ENCODE results near the gene THSD7A. TPM values are rescaled to one million over a fixed set of nuclear protein-coding genes. Genes with fewer than 3 reads are reported as not detected.

THSD7A gene
- total RNA-seq, 2 experiments from 2014 or later, result not detected

- Mint-ChIP-seq H3K4me1 (no peaks in the 10 kb centered on the region), H3K27ac (no peak overlapping the region), H3K27me3 (no peaks in the 10 kb centered on the region), H3K9me3 (ENCODE audit: low read depth) (no peaks in the 10 kb centered on the region), H3K4me3 (no peak overlapping the region), H3K36me3 (no peaks in the 10 kb centered on the region)
- DNase-seq, result no peak
- no peak for ATAC-seq
- CTCF ChIA-PET, result interaction anchor here (0.6 kb wide), 1 partner anchor 570 kb away, joined by 3 read pairs; no protein-coding TSS in a partner anchor
Observed at GRCh38 chr7:11485636-11486035, 346.4 kb downstream of the THSD7A start.

GRCh38 chr7:11480143-11480542, 351.9 kb downstream of the THSD7A start:
- CTCF ChIA-PET, result no interaction called here
- Mint-ChIP-seq H3K4me3 (no peak overlapping the region), H3K9me3 (ENCODE audit: low read depth) (no peaks in the 10 kb centered on the region), H3K27ac (no peak overlapping the region), H3K36me3 (no peaks in the 10 kb centered on the region), H3K4me1 (no peaks in the 10 kb centered on the region), H3K27me3 (no peaks in the 10 kb centered on the region)
- ATAC-seq (no peak), DNase-seq (no peak)

- ATAC-seq (no peak), DNase-seq (no peak)
- H3K9me3 Mint-ChIP-seq (ENCODE audit: low read depth), result no peaks in the 10 kb centered on the region
- H3K27me3 Mint-ChIP-seq, result no peaks in the 10 kb centered on the region
- no peak overlapping the region for H3K27ac Mint-ChIP-seq
- no peaks in the 10 kb centered on the region for H3K4me1 Mint-ChIP-seq
- no peak overlapping the region for H3K4me3 Mint-ChIP-seq
- CTCF ChIA-PET, result no interaction called here
- no peaks in the 10 kb centered on the region for H3K36me3 Mint-ChIP-seq
Observed at GRCh38 chr7:11478882-11479281, 353.1 kb downstream of the THSD7A start.

GRCh38 chr7:11478426-11478825, 353.6 kb downstream of the THSD7A start:
- CTCF ChIA-PET, result no interaction called here
- Mint-ChIP-seq H3K27me3 (no peaks in the 10 kb centered on the region), H3K9me3 (ENCODE audit: low read depth) (no peaks in the 10 kb centered on the region), H3K36me3 (no peaks in the 10 kb centered on the region), H3K4me3 (no peak overlapping the region), H3K27ac (no peak overlapping the region), H3K4me1 (no peaks in the 10 kb centered on the region)
- ATAC-seq (no peak), DNase-seq (no peak)

- DNase-seq (no peak), ATAC-seq (no peak)
- Mint-ChIP-seq H3K9me3 (ENCODE audit: low read depth) (no peaks in the 10 kb centered on the region), H3K27ac (no peak overlapping the region), H3K36me3 (no peaks in the 10 kb centered on the region), H3K27me3 (no peaks in the 10 kb centered on the region), H3K4me1 (no peaks in the 10 kb centered on the region), H3K4me3 (no peak overlapping the region)
- CTCF ChIA-PET, result no interaction called here
Observed at GRCh38 chr7:11474902-11475585, 357.0 kb downstream of the THSD7A start.

- H3K36me3 Mint-ChIP-seq, result no peaks in the 10 kb centered on the region
- no peak overlapping the region for H3K4me3 Mint-ChIP-seq
- DNase-seq (no peak), ATAC-seq (no peak)
- CTCF ChIA-PET, result no interaction called here
- H3K27me3 Mint-ChIP-seq, result no peaks in the 10 kb centered on the region
- no peak overlapping the region for H3K27ac Mint-ChIP-seq
- no peaks in the 10 kb centered on the region for H3K9me3 Mint-ChIP-seq (ENCODE audit: low read depth)
- no peaks in the 10 kb centered on the region for H3K4me1 Mint-ChIP-seq
Observed at GRCh38 chr7:11473807-11474424, 358.1 kb downstream of the THSD7A start.

- DNase-seq (no peak), ATAC-seq (no peak)
- Mint-ChIP-seq H3K27ac (no peak overlapping the region), H3K9me3 (ENCODE audit: low read depth) (no peaks in the 10 kb centered on the region), H3K4me1 (no peaks in the 10 kb centered on the region), H3K27me3 (no peaks in the 10 kb centered on the region), H3K4me3 (no peak overlapping the region), H3K36me3 (no peaks in the 10 kb centered on the region)
- CTCF ChIA-PET, result no interaction called here
Observed at GRCh38 chr7:11473220-11473619, 358.8 kb downstream of the THSD7A start.

GRCh38 chr7:11472646-11473045, 359.4 kb downstream of the THSD7A start:
- Mint-ChIP-seq H3K4me3 (no peak overlapping the region), H3K36me3 (no peaks in the 10 kb centered on the region)

GRCh38 chr7:11471255-11471654, 360.7 kb downstream of the THSD7A start:
- H3K9me3 Mint-ChIP-seq (ENCODE audit: low read depth), result no peaks in the 10 kb centered on the region
- no peak overlapping the region for H3K27ac Mint-ChIP-seq
- no peak overlapping the region for H3K4me3 Mint-ChIP-seq
- no peaks in the 10 kb centered on the region for H3K4me1 Mint-ChIP-seq
- no peak for ATAC-seq
- H3K36me3 Mint-ChIP-seq, result no peaks in the 10 kb centered on the region
- DNase-seq, result no peak
- CTCF ChIA-PET, result no interaction called here
- H3K27me3 Mint-ChIP-seq, result no peaks in the 10 kb centered on the region

More at GRCh38 chr7:11472646-11473045, 359.4 kb downstream of the THSD7A start:
- H3K9me3 Mint-ChIP-seq (ENCODE audit: low read depth), result no peaks in the 10 kb centered on the region
- no peak overlapping the region for H3K27ac Mint-ChIP-seq
- no peaks in the 10 kb centered on the region for H3K27me3 Mint-ChIP-seq
- H3K4me1 Mint-ChIP-seq, result no peaks in the 10 kb centered on the region
- CTCF ChIA-PET, result no interaction called here
- no peak for ATAC-seq
- DNase-seq, result no peak

GRCh38 chr7:11469028-11469745, 362.8 kb downstream of the THSD7A start:
- DNase-seq (no peak), ATAC-seq (no peak)
- H3K27ac Mint-ChIP-seq, result no peak overlapping the region
- H3K36me3 Mint-ChIP-seq, result no peaks in the 10 kb centered on the region
- H3K27me3 Mint-ChIP-seq, result no peaks in the 10 kb centered on the region
- no peak overlapping the region for H3K4me3 Mint-ChIP-seq
- CTCF ChIA-PET, result no interaction called here
- H3K4me1 Mint-ChIP-seq, result no peaks in the 10 kb centered on the region
- H3K9me3 Mint-ChIP-seq (ENCODE audit: low read depth), result no peaks in the 10 kb centered on the region

GRCh38 chr7:11466517-11467105, 365.4 kb downstream of the THSD7A start:
- ATAC-seq (no peak), DNase-seq (no peak)
- Mint-ChIP-seq H3K27ac (no peak overlapping the region), H3K9me3 (ENCODE audit: low read depth) (no peaks in the 10 kb centered on the region), H3K4me3 (no peak overlapping the region), H3K27me3 (no peaks in the 10 kb centered on the region), H3K36me3 (no peaks in the 10 kb centered on the region), H3K4me1 (no peaks in the 10 kb centered on the region)
- CTCF ChIA-PET, result no interaction called here

- Mint-ChIP-seq H3K27me3 (no peaks in the 10 kb centered on the region), H3K9me3 (ENCODE audit: low read depth) (no peaks in the 10 kb centered on the region), H3K4me1 (no peaks in the 10 kb centered on the region), H3K4me3 (no peak overlapping the region), H3K36me3 (no peaks in the 10 kb centered on the region), H3K27ac (no peak overlapping the region)
- CTCF ChIA-PET, result no interaction called here
- no peak for ATAC-seq
- DNase-seq, result no peak
Observed at GRCh38 chr7:11464624-11465023, 367.4 kb downstream of the THSD7A start.

GRCh38 chr7:11461946-11462345, 370.1 kb downstream of the THSD7A start:
- H3K4me1 Mint-ChIP-seq, result peaks cover 2% of the 10 kb centered on the region
- no peak overlapping the region for H3K27ac Mint-ChIP-seq
- no peak overlapping the region for H3K4me3 Mint-ChIP-seq
- H3K27me3 Mint-ChIP-seq, result no peaks in the 10 kb centered on the region
- no peak for ATAC-seq
- CTCF ChIA-PET, result no interaction called here
- no peaks in the 10 kb centered on the region for H3K9me3 Mint-ChIP-seq (ENCODE audit: low read depth)
- H3K36me3 Mint-ChIP-seq, result no peaks in the 10 kb centered on the region
- no peak for DNase-seq

Measured in activated CD8-positive, alpha-beta memory T cell treated with anti-CD3 and anti-CD28 coated beads, Interleukin-2, amount 10 ng/mL, durations not matched to agents 7 days and 5 days (primary cell).